ENCODE measurements around the gene TSPAN8.
"Not testable (repeated sequence)": the region's sequence is repeated elsewhere in the genome, so short reads cannot be mapped to it uniquely, and the experiment has no call there.

TSPAN8 gene

DNA sequence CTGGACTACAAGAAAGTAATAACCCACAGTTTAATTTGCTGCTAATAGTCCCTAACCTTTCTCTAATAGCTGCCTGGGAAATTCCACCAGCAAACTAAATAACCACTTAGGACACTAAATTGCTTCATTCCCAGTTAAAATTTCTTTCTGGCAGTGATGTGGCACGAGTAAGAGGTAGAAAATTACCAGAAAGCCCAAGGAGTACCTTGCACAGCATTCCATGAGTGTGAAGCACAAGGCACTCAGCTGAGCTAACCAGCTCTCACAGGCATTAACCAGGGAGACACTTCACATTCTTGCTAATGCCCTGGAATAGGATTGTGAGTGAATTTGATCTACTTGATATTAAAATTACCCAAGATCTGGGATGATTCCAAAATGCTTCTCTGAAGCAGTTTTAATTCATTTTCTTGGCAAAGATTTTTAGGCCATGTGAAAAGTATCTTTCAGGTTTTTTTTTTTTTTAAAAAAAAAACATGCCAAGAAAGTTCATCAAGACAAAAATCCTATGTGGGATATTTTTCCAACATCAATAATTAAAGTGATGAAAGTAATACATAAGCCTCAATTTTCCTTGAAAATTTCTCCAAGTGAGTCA lies 29.5 kb downstream of the TSPAN8 start:
- DNase-seq (ENCODE audit: low read depth in 2 of 2), result no peak

DNA sequence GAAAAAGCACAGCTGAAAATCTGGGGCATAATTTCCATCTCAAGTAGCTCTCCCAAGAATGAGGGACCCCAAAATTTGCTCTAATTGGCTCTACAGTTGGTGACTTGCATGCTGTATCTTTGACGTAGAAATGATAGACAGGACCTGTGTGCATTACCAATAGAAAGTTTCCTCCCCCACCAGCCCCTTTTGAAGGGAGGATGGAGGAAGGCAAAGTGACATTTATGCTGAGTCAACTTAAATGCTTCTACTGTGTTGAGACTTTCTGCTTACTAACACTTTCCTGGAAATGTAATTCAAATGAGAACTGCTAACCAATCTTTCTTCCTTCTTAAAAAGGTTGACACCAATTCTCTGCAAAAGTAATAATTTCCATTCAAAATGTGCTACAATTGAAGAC lies 31.9 kb downstream of the TSPAN8 start:
- no peak for DNase-seq (ENCODE audit: low read depth in 2 of 2)

DNA sequence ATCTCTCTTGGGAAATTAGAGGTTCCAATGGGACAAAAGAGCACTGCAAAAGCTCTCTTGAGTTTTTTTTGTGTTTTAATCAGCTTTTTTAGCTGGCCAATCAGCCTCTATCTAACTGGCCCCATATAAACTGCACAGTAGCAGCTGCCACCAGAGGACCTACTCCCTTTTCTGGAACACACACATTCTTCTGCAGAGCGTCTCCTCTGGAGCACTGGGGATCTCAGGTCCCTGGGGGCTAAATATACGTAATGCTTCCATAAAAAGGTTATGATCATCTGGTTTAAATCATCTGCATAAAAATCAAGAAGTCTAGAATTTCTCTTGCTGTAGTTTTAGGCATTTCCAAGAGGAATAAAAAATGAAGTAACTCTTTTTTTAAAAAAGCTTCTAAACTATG lies 32.3 kb downstream of the TSPAN8 start:
- no peak for DNase-seq (ENCODE audit: low read depth in 2 of 2)

DNA sequence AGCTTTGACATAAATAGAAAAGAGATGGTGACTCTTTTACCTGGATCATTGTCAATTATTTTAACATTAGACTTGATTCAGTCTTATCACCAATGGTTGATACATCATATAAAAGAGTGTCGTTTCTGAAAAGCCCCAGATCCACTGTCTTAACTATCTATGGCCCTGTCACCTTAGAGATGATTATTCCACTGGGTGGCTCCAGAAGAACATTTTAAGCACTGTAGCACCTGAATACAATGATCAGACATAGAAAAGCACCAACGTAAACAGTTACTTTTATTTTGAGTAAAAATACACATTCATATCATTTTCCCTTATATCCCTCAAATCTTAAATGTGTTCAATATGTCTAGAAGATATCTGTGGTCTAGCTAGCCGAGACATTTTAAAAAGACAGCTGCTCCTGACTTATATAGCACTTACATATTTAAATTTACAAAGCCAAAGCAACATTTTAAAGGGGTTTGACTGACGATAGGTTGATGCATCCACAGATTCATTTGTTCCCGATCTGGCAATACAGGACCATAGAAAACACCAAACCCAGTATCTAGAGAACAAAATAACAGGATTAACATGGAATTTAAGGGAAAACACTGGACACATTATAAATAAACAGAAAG lies 32.9 kb downstream of the TSPAN8 start:
- DNase-seq (ENCODE audit: low read depth in 2 of 2), result no peak

DNA sequence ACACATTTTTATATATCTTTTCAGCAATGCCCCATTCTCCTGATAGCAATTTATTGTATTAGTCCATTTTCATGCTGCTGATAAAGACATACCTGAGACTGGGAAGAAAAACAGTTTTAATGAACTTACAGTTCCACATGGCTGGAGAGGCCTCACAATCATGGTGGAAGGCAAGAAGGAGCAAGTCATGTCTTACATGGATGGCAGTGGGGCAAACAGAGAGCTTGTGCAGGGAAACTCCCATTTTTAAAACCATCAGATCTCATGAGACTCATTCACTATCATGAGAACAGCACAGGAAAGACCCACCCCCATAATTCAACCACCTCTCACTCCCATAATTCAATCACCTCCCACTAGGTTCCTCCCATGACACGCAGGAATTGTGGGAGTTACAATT lies 44.7 kb downstream of the TSPAN8 start:
- not testable (repeated sequence) for DNase-seq (ENCODE audit: low read depth in 2 of 2)

DNA sequence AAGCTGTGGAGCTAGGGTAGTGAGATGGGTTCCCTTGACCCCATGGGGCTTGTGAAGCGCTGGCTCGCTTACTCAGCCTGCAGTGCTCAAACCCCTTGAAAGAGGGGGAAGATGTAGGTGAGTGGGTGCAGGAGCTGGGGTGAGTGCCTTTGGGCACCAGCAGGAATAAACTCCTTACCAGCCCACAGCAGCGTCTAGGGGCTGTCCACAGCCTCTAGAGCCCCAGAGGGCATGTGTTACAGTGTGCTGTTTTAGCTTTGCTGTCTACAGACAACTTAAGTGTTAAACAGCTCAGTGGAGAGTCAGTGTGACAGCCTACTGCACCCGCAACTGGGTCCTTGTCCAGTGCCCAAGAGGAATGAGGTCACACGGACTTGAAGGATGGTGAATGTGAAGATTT lies 48.0 kb downstream of the TSPAN8 start:
- DNase-seq (ENCODE audit: low read depth in 2 of 2), result no peak

DNA sequence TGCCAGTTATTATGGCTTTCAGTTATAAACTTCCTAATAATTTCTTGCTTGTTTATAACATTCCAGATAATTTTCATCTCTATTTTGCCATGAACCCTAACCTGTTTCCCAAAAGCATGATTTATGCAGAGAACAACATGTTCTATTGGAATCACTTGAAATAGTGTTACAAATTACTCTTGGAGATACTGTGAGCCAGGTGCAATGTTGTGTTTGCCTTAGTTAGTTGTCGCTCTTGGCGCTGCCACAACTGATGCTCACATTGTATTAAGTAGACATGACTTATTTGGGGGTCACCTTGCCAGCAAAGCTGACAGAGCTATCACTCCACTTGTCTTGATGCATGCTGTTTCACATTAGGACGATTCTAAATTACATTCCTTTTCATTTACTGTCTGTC lies 49.4 kb downstream of the TSPAN8 start:
- DNase-seq (ENCODE audit: low read depth in 2 of 2), result no peak

DNA sequence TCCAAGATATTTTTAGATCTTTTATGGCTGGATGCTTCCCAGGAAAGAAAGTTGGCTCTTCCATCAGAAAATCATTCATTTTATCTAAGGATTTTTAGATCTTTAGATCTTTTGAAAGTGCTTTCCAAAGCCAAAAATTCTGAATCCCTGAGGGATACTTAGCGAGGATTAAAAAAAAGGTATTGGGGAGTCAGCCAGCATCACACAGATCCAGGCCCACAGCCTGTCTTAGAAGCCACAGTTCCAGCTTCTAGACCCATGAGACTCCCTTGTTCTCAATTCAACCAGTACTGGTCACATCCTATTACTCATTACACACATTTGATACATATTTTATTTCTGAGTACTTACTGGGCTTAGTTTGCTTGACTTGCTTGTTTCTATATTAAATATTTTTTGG lies 49.9 kb downstream of the TSPAN8 start:
- DNase-seq (ENCODE audit: low read depth in 2 of 2), result no peak

DNA sequence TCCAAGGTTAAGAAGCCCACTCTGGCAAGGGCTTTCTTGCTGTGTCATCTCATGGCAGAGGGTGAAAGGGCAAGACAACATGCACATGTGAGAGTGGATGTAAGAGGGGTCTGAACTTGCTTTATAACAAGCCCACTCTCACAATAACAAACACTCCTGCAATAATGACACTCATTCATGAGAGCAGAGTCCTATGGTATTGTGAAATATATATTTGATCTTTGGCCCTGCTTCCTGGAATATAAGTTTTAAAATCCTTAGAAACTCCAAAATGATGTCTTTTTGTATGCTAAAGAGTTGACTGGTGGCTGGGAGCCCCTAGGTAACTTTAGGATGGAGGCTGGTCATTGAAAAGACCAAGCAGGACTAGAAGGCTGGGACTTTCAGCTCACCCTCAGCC lies 51.8 kb downstream of the TSPAN8 start:
- no peak for DNase-seq (ENCODE audit: low read depth in 2 of 2)

DNA sequence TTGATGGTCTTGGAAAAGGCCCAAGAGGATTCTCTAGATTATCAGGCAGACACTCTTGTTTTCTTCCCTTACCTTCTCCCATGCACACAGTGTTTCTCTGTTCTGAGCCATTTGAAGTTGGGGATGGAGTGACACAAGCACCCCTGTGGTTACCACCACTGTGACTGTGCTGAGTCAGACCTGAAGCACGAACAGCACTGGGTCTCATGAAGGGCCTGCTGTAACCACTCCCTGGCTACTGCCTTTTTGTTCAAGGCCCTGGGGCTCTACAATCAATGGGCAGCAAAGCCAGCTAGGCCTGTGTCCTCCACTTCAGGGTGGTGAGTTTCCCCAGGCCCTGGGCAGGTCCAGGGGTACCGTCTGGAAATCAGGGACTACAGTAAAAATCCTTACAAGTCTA lies 65.5 kb downstream of the TSPAN8 start:
- no peak for DNase-seq (ENCODE audit: low read depth in 2 of 2)

DNA sequence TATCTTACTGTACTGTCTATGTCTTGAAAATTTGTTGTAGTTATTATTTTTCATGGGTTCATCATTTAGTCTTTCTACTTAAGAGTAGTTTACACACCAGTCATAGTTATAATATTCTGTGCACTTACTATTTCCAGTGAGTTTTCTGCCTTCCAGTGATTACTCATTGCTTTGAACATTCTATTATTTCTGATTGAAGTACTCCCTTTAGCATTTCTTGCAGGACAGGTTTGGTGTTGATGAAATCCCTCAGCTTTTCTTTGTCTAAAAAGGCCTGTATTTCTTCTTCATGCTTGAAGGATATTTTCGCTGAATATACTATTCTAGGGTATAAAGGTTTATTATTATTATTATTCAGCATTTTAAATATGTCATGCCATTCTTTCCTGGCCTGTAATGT lies 66.8 kb downstream of the TSPAN8 start:
- DNase-seq (ENCODE audit: low read depth in 2 of 2), result no peak

DNA sequence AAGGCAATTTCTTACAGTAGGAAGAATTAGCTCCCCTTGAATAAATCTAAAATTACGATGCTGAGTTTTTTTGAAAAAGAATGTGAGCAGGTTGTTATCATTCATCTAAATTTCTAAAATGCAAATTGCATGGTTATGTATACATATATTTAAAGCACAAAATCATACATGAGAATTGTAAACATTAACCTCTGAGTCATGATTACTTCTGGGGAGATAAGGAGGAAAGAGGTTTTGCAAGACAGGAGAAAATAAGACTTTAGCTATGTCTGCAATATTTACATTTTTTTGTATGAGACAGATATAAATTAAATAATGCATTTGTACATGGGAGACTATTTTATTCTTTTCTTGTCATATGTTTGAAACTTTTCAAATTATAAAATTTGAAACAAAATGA lies 72.2 kb downstream of the TSPAN8 start:
- no peak for DNase-seq (ENCODE audit: low read depth in 2 of 2)

DNA sequence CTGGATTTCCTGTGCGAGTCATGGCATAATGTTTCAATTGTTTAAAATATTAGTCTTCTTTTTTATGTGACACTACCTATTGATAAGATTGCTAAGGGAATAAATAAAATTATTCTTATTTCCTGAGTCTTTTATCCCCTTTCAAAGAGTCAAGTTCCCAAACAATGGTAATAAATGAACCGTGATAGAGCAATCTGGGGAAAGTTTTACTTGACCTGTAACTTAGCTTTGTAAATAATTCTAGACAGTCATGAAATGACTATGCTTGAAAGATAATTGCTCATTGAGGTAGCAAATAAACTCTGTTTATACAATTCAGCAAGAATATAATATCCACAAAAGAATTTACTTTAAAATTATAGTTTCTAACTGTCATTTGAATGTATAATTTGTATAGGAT lies 82.1 kb downstream of the TSPAN8 start:
- no peak for DNase-seq (ENCODE audit: low read depth in 2 of 2)

Measured in stimulated activated CD8-positive, alpha-beta memory T cell treated with anti-CD3 and anti-CD28 coated beads, Interleukin-2, amount 100 ng/mL, for 1 hour (primary cell).